Measurements from ENCODE around the gene OR14A16.

Gene OR14A16

GRCh38 chr1:247824023-247824422, at the start of gene OR14A16:
Gene OR14A16 (minus strand): TSS chr1:247824119. CDS start chr1:247815729, 8,390 bp downstream.
- DNase-seq (ENCODE audit: low read depth in 2 of 2): no peak

GRCh38 chr1:247865416-247865815, 41.5 kb upstream of the OR14A16 start:
- no peak for DNase-seq (ENCODE audit: low read depth in 2 of 2)

- no peak for DNase-seq (ENCODE audit: low read depth in 2 of 2)
Measured at GRCh38 chr1:247864644-247865043, 40.7 kb upstream of the OR14A16 start.

- DNase-seq (ENCODE audit: low read depth in 2 of 2): no peak
Measured at GRCh38 chr1:247862756-247863155, 38.8 kb upstream of the OR14A16 start.

- DNase-seq (ENCODE audit: low read depth in 2 of 2): no peak
Measured at GRCh38 chr1:247857985-247858619, 34.2 kb upstream of the OR14A16 start.

GRCh38 chr1:247857069-247857984, 33.4 kb upstream of the OR14A16 start, which contains the start of gene TRIM58:
Gene TRIM58 (plus strand): TSS chr1:247857187. CDS start chr1:247857247, 60 bp downstream.
- DNase-seq (ENCODE audit: low read depth in 2 of 2): peak; percentile 4 to 33

- no peak for DNase-seq (ENCODE audit: low read depth in 2 of 2)
Measured at GRCh38 chr1:247855911-247856310, 32.0 kb upstream of the OR14A16 start.

GRCh38 chr1:247854899-247855545, 31.1 kb upstream of the OR14A16 start:
- DNase-seq (ENCODE audit: low read depth in 2 of 2): no peak

GRCh38 chr1:247849616-247850015, 25.7 kb upstream of the OR14A16 start:
- no peak for DNase-seq (ENCODE audit: low read depth in 2 of 2)

- DNase-seq (ENCODE audit: low read depth in 2 of 2): no peak
Measured at GRCh38 chr1:247848346-247848745, 24.4 kb upstream of the OR14A16 start.

- no peak for DNase-seq (ENCODE audit: low read depth in 2 of 2)
Measured at GRCh38 chr1:247845693-247846017, 21.7 kb upstream of the OR14A16 start.

- no peak for DNase-seq (ENCODE audit: low read depth in 2 of 2)
Measured at GRCh38 chr1:247845011-247845692, 21.2 kb upstream of the OR14A16 start.

- DNase-seq (ENCODE audit: low read depth in 2 of 2): no peak
Measured at GRCh38 chr1:247843411-247843810, 19.5 kb upstream of the OR14A16 start.

- DNase-seq (ENCODE audit: low read depth in 2 of 2): no peak
Measured at GRCh38 chr1:247841796-247842195, 17.9 kb upstream of the OR14A16 start, which contains the start of gene OR11L1. Gene OR11L1 (minus strand): TSS chr1:247841896. CDS start chr1:247841896, 0 bp downstream.

- DNase-seq (ENCODE audit: low read depth in 2 of 2): no peak
Measured at GRCh38 chr1:247840818-247841217, 16.9 kb upstream of the OR14A16 start.

- DNase-seq (ENCODE audit: low read depth in 2 of 2): no peak
Measured at GRCh38 chr1:247833601-247834000, 9.7 kb upstream of the OR14A16 start.

GRCh38 chr1:247829656-247830055, 5.7 kb upstream of the OR14A16 start:
- DNase-seq (ENCODE audit: low read depth in 2 of 2): no peak

- no peak for DNase-seq (ENCODE audit: low read depth in 2 of 2)
Measured at GRCh38 chr1:247825362-247825761, 1.4 kb upstream of the OR14A16 start.

- no peak for DNase-seq (ENCODE audit: low read depth in 2 of 2)
Measured at GRCh38 chr1:247822060-247822459, 1.9 kb downstream of the OR14A16 start.

- DNase-seq (ENCODE audit: low read depth in 2 of 2): no peak
Measured at GRCh38 chr1:247812637-247813036, 11.3 kb downstream of the OR14A16 start.

- no peak for DNase-seq (ENCODE audit: low read depth in 2 of 2)
Measured at GRCh38 chr1:247797518-247797917, 26.4 kb downstream of the OR14A16 start.

GRCh38 chr1:247769603-247770002, 54.3 kb downstream of the OR14A16 start:
- no peak for DNase-seq (ENCODE audit: low read depth in 2 of 2)

All from stimulated activated CD4-positive, alpha-beta T cell treated with anti-CD3 and anti-CD28 coated beads, Interleukin-4, amount 100 ng/mL, for 48 hours (primary cell).